ENCODE results near the gene ZNF700. TPM values are rescaled to one million over a fixed set of nuclear protein-coding genes. Genes with fewer than 3 reads are reported as not detected.

Gene ZNF700
- total and polyA plus RNA-seq, 2 donors (not counting 3 experiments of a cell fraction or from before 2014, with no cell fraction given) = 2.3 to 7.9 TPM

DNA sequence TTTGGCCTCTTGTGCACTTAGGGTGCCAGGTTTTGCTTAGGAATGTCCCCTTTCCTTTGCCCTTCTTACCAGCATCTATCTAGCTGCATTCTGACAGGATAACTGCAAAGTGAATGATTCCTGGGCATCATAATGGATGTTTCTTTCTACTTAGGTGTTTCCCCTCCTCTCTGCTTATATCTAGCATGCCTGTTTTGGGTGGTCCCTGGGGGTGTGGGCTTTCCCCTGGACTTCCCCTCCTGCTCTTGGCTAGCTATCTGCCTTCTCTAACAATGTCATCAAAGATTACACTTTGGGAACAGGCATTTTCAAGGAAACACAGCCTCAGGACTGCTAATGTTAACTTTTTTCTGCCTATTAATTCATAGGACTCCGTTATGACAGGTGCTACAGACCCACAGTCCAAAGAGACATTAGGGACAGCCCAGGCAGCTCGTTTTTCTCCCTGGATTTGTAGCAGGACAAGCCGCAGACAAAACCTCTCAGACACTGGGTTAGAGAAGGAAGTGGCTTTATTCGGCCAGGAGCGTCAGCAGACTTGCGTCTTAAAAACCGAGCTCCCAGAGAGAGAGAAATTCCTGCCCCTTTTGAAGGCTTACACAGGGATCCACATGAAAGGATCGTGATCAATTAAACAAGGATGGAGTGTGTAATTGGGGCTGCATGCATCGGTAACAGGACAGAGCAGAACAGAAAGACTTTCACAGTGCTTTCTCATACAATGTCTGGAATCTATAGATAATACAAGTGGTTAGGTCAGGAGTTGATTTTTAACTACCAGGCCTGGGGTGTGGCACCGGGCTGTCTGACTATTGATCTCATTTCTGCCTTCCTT, 17.3 kb downstream of the ZNF700 start:
- CTCF ChIA-PET = interaction anchor here (1.5 kb wide), 1 partner anchor 19 kb away, joined by 4 read pairs; no protein-coding TSS in a partner anchor
- dilution Hi-C loops (cut with MboI; ENCODE audit: extremely low pct_ligation_motif_present, low sequenced_read_pairs) = no loop called here
- POLR2A ChIA-PET = no interaction called here
- no peaks in the 10 kb centered on the region for H3K27me3 ChIP-seq (ENCODE audit: control insufficient read depth in 2 of 2, insufficient read depth in 2 of 2, low read length in 2 of 2)
- peaks cover 8% of the 10 kb centered on the region for H3K9me3 ChIP-seq (replicated peaks; ENCODE audit: control insufficient read depth, insufficient read depth, low read length)
- H3K4me2 ChIP-seq (ENCODE audit: insufficient read depth, low read length) = no peak overlapping the region
- H3K9ac ChIP-seq (replicated peaks; ENCODE audit: extremely low read depth, insufficient read depth, low read length) = no peak overlapping the region
- no peaks in the 10 kb centered on the region for H3K4me1 ChIP-seq (ENCODE audit: control insufficient read depth, extremely low read depth, insufficient read depth, low read length)
- FAIRE-seq (no peak), DNase-seq (ENCODE audit: low read depth, low spot score) (no peak)
- no peak overlapping the region for H2AFZ ChIP-seq (ENCODE audit: low read depth, low read length)
- no peak overlapping the region for H3K4me3 ChIP-seq (replicated peaks in 1 of 3; ENCODE audit: insufficient read depth in 1 of 3, low read depth in 1 of 3, low read length in 3 of 3)
- TF ChIP-seq MYC (IDR thresholded peaks at IDR 0.05; ENCODE audit: low read depth, low read length) = no peak
- no peak for TF ChIP-seq GATA2 (IDR thresholded peaks at IDR 0.05; ENCODE audit: insufficient read depth, insufficient read length, low read depth, low read length)
- TF ChIP-seq EZH2 (IDR thresholded peaks at IDR 0.05; ENCODE audit: borderline replicate concordance, low read depth, low read length, severe bottlenecking) = no peak
- TF ChIP-seq, protein P1, sequence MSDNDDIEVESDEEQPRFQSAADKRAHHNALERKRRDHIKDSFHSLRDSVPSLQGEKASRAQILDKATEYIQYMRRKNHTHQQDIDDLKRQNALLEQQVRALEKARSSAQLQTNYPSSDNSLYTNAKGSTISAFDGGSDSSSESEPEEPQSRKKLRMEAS (IDR thresholded peaks at IDR 0.05; ENCODE audit: insufficient read depth, insufficient read length) = no peak
- TF ChIP-seq FOS (IDR thresholded peaks at IDR 0.05; ENCODE audit: borderline replicate concordance, insufficient read depth, low read length) = no peak
- no peak for TF ChIP-seq POLR2AphosphoS5 (IDR thresholded peaks at IDR 0.05; ENCODE audit: insufficient read depth, low read depth, low read length)
- TF ChIP-seq, protein P2, sequence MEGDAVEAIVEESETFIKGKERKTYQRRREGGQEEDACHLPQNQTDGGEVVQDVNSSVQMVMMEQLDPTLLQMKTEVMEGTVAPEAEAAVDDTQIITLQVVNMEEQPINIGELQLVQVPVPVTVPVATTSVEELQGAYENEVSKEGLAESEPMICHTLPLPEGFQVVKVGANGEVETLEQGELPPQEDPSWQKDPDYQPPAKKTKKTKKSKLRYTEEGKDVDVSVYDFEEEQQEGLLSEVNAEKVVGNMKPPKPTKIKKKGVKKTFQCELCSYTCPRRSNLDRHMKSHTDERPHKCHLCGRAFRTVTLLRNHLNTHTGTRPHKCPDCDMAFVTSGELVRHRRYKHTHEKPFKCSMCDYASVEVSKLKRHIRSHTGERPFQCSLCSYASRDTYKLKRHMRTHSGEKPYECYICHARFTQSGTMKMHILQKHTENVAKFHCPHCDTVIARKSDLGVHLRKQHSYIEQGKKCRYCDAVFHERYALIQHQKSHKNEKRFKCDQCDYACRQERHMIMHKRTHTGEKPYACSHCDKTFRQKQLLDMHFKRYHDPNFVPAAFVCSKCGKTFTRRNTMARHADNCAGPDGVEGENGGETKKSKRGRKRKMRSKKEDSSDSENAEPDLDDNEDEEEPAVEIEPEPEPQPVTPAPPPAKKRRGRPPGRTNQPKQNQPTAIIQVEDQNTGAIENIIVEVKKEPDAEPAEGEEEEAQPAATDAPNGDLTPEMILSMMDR (IDR thresholded peaks at IDR 0.05; ENCODE audit: extremely low read depth in 1 of 2, insufficient read depth in 1 of 2, low read depth in 1 of 2, low read length in 2 of 2) = no peak
- no peak for TF ChIP-seq POLR2A (IDR thresholded peaks at IDR 0.05; ENCODE audit: low read depth, low read length)
- TF ChIP-seq JUN (IDR thresholded peaks at IDR 0.05; ENCODE audit: borderline replicate concordance, insufficient read depth, insufficient read length, low read depth) = no peak
- H3K27ac ChIP-seq (ENCODE audit: insufficient read depth, low read depth, low read length) = no peak overlapping the region
- no TSS peak for BruUV-seq (replicated peaks)
- no peaks in the 10 kb centered on the region for H4K20me1 ChIP-seq (replicated peaks; ENCODE audit: control insufficient read depth, extremely low read depth, insufficient read depth, low read length)
- peaks cover 7% of the 10 kb centered on the region for H3K79me2 ChIP-seq (ENCODE audit: control insufficient read depth, insufficient read depth, low read length)
- no peaks in the 10 kb centered on the region for H3K36me3 ChIP-seq (ENCODE audit: control insufficient read depth in 2 of 2, extremely low read depth in 1 of 2, insufficient read depth in 2 of 2, low read length in 2 of 2)
- intact Hi-C loops (cut with micrococcal nuclease) = no loop called here
- no peaks in the 10 kb centered on the region for H3K9me1 ChIP-seq (replicated peaks; ENCODE audit: control insufficient read depth, extremely low read depth, insufficient read depth, low read length)

Measured in endothelial cell of umbilical vein (primary cell).